Measurements from ENCODE around the gene JMJD7. TPM values are rescaled to one million over a fixed set of nuclear protein-coding genes. Genes with fewer than 3 reads are reported as not detected.

Gene JMJD7
- total and polyA plus RNA-seq, 9 of the 15 experiments (the other 6 are each of a cell fraction or from before 2014, with no cell fraction given) = 1.2 to 13.9 (median 6.1) TPM

DNA sequence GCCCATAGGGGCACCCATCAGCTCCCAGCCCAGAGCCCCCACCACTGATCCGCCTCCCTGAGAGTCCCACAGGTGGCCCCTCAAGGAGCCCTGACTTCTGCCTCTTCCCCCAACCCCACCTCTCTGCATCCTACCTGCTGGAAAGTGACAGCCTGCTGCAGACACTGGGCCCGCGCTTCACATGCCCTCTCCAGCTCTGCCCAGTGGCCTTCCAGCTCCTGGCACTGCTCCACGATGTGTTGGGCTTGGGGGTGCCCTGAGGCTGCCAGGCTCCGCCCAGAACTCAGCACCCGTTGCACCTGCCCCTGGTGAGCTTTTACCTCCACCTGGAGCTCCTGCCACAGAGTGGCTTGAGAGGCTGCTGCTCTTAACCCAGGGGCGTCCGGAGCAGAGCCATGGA, 45.8 kb downstream of the JMJD7 start (continued):
- no peak for TF ChIP-seq GTF3C2 (IDR thresholded peaks at IDR 0.05; ENCODE audit: borderline replicate concordance, extremely low read depth, insufficient read length)
- TF ChIP-seq, protein P1, sequence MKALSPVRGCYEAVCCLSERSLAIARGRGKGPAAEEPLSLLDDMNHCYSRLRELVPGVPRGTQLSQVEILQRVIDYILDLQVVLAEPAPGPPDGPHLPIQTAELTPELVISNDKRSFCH (CRISPR knock-in tag; IDR thresholded peaks at IDR 0.05) = no peak
- TF ChIP-seq, protein P1 (tag; IDR thresholded peaks at IDR 0.05) = no peak
- TF ChIP-seq SMAD3 (CRISPR knock-in tag; conservative IDR thresholded peaks at IDR 0.05) = no peak
- TF ChIP-seq CREM (IDR thresholded peaks at IDR 0.05; ENCODE audit: low read depth) = no peak
- TF ChIP-seq HCFC1 (IDR thresholded peaks at IDR 0.05; ENCODE audit: low read depth, low read length) = no peak
- no peak for TF ChIP-seq ZNF318 (IDR thresholded peaks at IDR 0.05; ENCODE audit: borderline replicate concordance in 1 of 2, low read depth in 1 of 2)
- TF ChIP-seq NONO (IDR thresholded peaks at IDR 0.05; ENCODE audit: low read depth in 2 of 2, low read length in 1 of 2) = no peak
- no peak for TF ChIP-seq GMEB1 (CRISPR knock-in tag; IDR thresholded peaks at IDR 0.05)
- no peak for TF ChIP-seq ZFP30 (CRISPR knock-in tag; IDR thresholded peaks at IDR 0.05; ENCODE audit: borderline replicate concordance)
- TF ChIP-seq KAT7 (CRISPR knock-in tag; IDR thresholded peaks at IDR 0.05; ENCODE audit: borderline replicate concordance) = no peak
